ENCODE results near the gene CNPY3.

GRCh38 chr6:42932412-42932811 lies 3.1 kb downstream of the CNPY3 start:
- TF ChIP-seq, protein P1, sequence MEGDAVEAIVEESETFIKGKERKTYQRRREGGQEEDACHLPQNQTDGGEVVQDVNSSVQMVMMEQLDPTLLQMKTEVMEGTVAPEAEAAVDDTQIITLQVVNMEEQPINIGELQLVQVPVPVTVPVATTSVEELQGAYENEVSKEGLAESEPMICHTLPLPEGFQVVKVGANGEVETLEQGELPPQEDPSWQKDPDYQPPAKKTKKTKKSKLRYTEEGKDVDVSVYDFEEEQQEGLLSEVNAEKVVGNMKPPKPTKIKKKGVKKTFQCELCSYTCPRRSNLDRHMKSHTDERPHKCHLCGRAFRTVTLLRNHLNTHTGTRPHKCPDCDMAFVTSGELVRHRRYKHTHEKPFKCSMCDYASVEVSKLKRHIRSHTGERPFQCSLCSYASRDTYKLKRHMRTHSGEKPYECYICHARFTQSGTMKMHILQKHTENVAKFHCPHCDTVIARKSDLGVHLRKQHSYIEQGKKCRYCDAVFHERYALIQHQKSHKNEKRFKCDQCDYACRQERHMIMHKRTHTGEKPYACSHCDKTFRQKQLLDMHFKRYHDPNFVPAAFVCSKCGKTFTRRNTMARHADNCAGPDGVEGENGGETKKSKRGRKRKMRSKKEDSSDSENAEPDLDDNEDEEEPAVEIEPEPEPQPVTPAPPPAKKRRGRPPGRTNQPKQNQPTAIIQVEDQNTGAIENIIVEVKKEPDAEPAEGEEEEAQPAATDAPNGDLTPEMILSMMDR (IDR thresholded peaks at IDR 0.05) = no peak
- TF ChIP-seq POLR2A (IDR thresholded peaks at IDR 0.05) = no peak

Measured in Peyer's patch (tissue), 4 donors.